HUES64 (cell line): Measurements from ENCODE around the gene EVL.
"Not testable (repeated sequence)": the region's sequence is repeated elsewhere in the genome, so short reads cannot be mapped to it uniquely, and the experiment has no call there.

Experiments
- H3K27ac ChIP-seq: 2 replicates; pipeline ENCODE4 v1.7.0; 2013; ENCODE audit warnings: low read depth, low read length, inconsistent platforms
- H3K27me3 ChIP-seq: 2 replicates; pipeline ENCODE4 v1.6.1; 2013; ENCODE audit warnings: mild to moderate bottlenecking, low read length; ENCODE audit not compliant: insufficient read depth
- H3K36me3 ChIP-seq: 2 replicates; pipeline ENCODE4 v1.6.1; 2013; ENCODE audit warnings: mild to moderate bottlenecking, low read length; ENCODE audit not compliant: insufficient read depth
- H3K4me1 ChIP-seq: 2 replicates; pipeline ENCODE4 v1.6.1; 2013; ENCODE audit warnings: mild to moderate bottlenecking, low read length, moderate library complexity; ENCODE audit not compliant: insufficient read depth
- H3K4me3 ChIP-seq: 2 replicates; pipeline ENCODE4 v1.5.1; 2013; ENCODE audit warnings: mild to moderate bottlenecking, low read length, moderate library complexity
- H3K9ac ChIP-seq: 2 replicates; pipeline ENCODE4 v1.6.1; 2013; ENCODE audit warnings: mild to moderate bottlenecking, low read depth, low read length
- H3K9me3 ChIP-seq: 2 replicates; pipeline ENCODE4 v1.6.1; 2013; ENCODE audit warnings: low read depth, low read length; ENCODE audit not compliant: insufficient read depth
- WGBS: fragments of 150-250, 120-280 bp; methylation state at CpG from one replicate; pipeline ENCODE4 v1.1.7; 2013; ENCODE audit warnings: missing lambda C conversion rate; 5-methylcytosine and 5-hydroxymethylcytosine counted together

Gene EVL

GRCh38 chr14:100056964-100057795 lies 8.0 kb upstream of the EVL start:
- 95% methylated on average over 4 of the region's 4 CpGs for WGBS
- no peaks in the 10 kb centered on the region for H3K27me3 ChIP-seq
- H3K9ac ChIP-seq: no peak overlapping the region
- no peak overlapping the region for H3K4me3 ChIP-seq
- H3K4me1 ChIP-seq: no peaks in the 10 kb centered on the region
- H3K36me3 ChIP-seq: no peaks in the 10 kb centered on the region
- H3K9me3 ChIP-seq: no peaks in the 10 kb centered on the region
- no peak overlapping the region for H3K27ac ChIP-seq

GRCh38 chr14:100058777-100059437 lies 6.3 kb upstream of the EVL start:
- no peaks in the 10 kb centered on the region for H3K4me1 ChIP-seq

GRCh38 chr14:100059438-100059781 lies 5.8 kb upstream of the EVL start:
- no peak overlapping the region for H3K27ac ChIP-seq

More at GRCh38 chr14:100058777-100059437, 6.3 kb upstream of the EVL start:
- WGBS: 88% methylated on average over 4 of the region's 4 CpGs
- no peak overlapping the region for H3K27ac ChIP-seq
- no peaks in the 10 kb centered on the region for H3K27me3 ChIP-seq
- H3K4me3 ChIP-seq: no peak overlapping the region
- no peak overlapping the region for H3K9ac ChIP-seq
- no peaks in the 10 kb centered on the region for H3K9me3 ChIP-seq
- H3K36me3 ChIP-seq: no peaks in the 10 kb centered on the region

GRCh38 chr14:100060760-100061159 lies 4.5 kb upstream of the EVL start:
- Histone ChIP-seq H3K27me3 (no peaks in the 10 kb centered on the region), H3K36me3 (no peaks in the 10 kb centered on the region), H3K9me3 (no peaks in the 10 kb centered on the region), H3K4me1 (no peaks in the 10 kb centered on the region), H3K27ac (no peak overlapping the region), H3K9ac (no peak overlapping the region), H3K4me3 (no peak overlapping the region)
- WGBS: 96% methylated on average over 3 of the region's 3 CpGs

More at GRCh38 chr14:100059438-100059781, 5.8 kb upstream of the EVL start:
- H3K9ac ChIP-seq: no peak overlapping the region
- H3K9me3 ChIP-seq: no peaks in the 10 kb centered on the region
- no peaks in the 10 kb centered on the region for H3K36me3 ChIP-seq
- 93% methylated on average over 3 of the region's 3 CpGs for WGBS
- H3K4me3 ChIP-seq: no peak overlapping the region
- H3K27me3 ChIP-seq: no peaks in the 10 kb centered on the region
- H3K4me1 ChIP-seq: no peaks in the 10 kb centered on the region

- no peak overlapping the region for H3K27ac ChIP-seq
- H3K4me3 ChIP-seq: no peak overlapping the region
- no peak overlapping the region for H3K9ac ChIP-seq
- H3K27me3 ChIP-seq: no peaks in the 10 kb centered on the region
- no peaks in the 10 kb centered on the region for H3K36me3 ChIP-seq
- no peaks in the 10 kb centered on the region for H3K9me3 ChIP-seq
- 97% methylated on average over 3 of the region's 4 CpGs for WGBS
- no peaks in the 10 kb centered on the region for H3K4me1 ChIP-seq
Observed at GRCh38 chr14:100062590-100062989, 2.6 kb upstream of the EVL start.

- Histone ChIP-seq H3K4me1 (no peaks in the 10 kb centered on the region), H3K27me3 (no peaks in the 10 kb centered on the region), H3K9ac (no peak overlapping the region), H3K9me3 (no peaks in the 10 kb centered on the region), H3K36me3 (no peaks in the 10 kb centered on the region), H3K4me3 (no peak overlapping the region), H3K27ac (no peak overlapping the region)
- WGBS: 92% methylated on average over 6 of the region's 6 CpGs
Observed at GRCh38 chr14:100063314-100063941, 1.8 kb upstream of the EVL start.

GRCh38 chr14:100064335-100065092 lies 708 bp upstream of the EVL start:
- not testable (repeated sequence) for H3K9me3 ChIP-seq, H3K27me3 ChIP-seq, H3K36me3 ChIP-seq, H3K9ac ChIP-seq, H3K4me3 ChIP-seq, H3K4me1 ChIP-seq, H3K27ac ChIP-seq
- WGBS: 91% methylated on average over 12 of the region's 12 CpGs

GRCh38 chr14:100065942-100066574 lies 836 bp downstream of the EVL start:
- H3K27me3 ChIP-seq: no peaks in the 10 kb centered on the region
- no peak overlapping the region for H3K4me3 ChIP-seq
- no peaks in the 10 kb centered on the region for H3K4me1 ChIP-seq
- no peak overlapping the region for H3K9ac ChIP-seq
- H3K27ac ChIP-seq: no peak overlapping the region
- 91% methylated on average over 10 of the region's 10 CpGs for WGBS
- H3K9me3 ChIP-seq: no peaks in the 10 kb centered on the region
- H3K36me3 ChIP-seq: no peaks in the 10 kb centered on the region

GRCh38 chr14:100066962-100067361 lies 1.7 kb downstream of the EVL start:
- Histone ChIP-seq H3K27me3 (no peaks in the 10 kb centered on the region), H3K27ac (no peak overlapping the region), H3K4me3 (no peak overlapping the region), H3K9me3 (no peaks in the 10 kb centered on the region), H3K9ac (no peak overlapping the region), H3K36me3 (no peaks in the 10 kb centered on the region), H3K4me1 (no peaks in the 10 kb centered on the region)
- 80% methylated on average over 10 of the region's 10 CpGs for WGBS

GRCh38 chr14:100067481-100067880 lies 2.3 kb downstream of the EVL start:
- Histone ChIP-seq H3K4me1 (no peaks in the 10 kb centered on the region), H3K9ac (no peak overlapping the region)

More at GRCh38 chr14:100067481-100067880, 2.3 kb downstream of the EVL start:
- H3K36me3 ChIP-seq: no peaks in the 10 kb centered on the region
- no peak overlapping the region for H3K27ac ChIP-seq
- H3K27me3 ChIP-seq: no peaks in the 10 kb centered on the region
- WGBS: 91% methylated on average over 6 of the region's 6 CpGs
- no peaks in the 10 kb centered on the region for H3K9me3 ChIP-seq
- no peak overlapping the region for H3K4me3 ChIP-seq
